ENCODE data around the gene MEIS1.

DNA sequence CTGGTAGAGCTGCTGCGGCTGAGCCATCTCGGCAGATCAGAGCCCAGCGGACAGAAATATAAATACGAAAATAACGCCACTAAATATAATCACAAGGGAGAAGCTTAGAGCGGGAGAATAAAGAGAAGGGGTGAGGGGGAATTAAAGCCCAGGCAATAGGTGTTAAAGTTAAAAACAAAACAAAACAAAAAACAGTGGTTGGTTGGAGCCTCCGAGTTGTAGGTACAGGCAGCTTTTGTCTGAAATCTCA is 1.3 kb upstream of the MEIS1 start:
- TF ChIP-seq, protein P1, sequence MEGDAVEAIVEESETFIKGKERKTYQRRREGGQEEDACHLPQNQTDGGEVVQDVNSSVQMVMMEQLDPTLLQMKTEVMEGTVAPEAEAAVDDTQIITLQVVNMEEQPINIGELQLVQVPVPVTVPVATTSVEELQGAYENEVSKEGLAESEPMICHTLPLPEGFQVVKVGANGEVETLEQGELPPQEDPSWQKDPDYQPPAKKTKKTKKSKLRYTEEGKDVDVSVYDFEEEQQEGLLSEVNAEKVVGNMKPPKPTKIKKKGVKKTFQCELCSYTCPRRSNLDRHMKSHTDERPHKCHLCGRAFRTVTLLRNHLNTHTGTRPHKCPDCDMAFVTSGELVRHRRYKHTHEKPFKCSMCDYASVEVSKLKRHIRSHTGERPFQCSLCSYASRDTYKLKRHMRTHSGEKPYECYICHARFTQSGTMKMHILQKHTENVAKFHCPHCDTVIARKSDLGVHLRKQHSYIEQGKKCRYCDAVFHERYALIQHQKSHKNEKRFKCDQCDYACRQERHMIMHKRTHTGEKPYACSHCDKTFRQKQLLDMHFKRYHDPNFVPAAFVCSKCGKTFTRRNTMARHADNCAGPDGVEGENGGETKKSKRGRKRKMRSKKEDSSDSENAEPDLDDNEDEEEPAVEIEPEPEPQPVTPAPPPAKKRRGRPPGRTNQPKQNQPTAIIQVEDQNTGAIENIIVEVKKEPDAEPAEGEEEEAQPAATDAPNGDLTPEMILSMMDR (IDR thresholded peaks at IDR 0.05): peak in 1 of 3 experiments; percentile 3
- TF ChIP-seq POLR2A (IDR thresholded peaks at IDR 0.05): no peak

All from testis (tissue), 2 donors.